ENCODE results near the gene CTSW.
"Not testable (repeated sequence)": the region's sequence is repeated elsewhere in the genome, so short reads cannot be mapped to it uniquely, and the experiment has no call there.

Gene CTSW

DNA sequence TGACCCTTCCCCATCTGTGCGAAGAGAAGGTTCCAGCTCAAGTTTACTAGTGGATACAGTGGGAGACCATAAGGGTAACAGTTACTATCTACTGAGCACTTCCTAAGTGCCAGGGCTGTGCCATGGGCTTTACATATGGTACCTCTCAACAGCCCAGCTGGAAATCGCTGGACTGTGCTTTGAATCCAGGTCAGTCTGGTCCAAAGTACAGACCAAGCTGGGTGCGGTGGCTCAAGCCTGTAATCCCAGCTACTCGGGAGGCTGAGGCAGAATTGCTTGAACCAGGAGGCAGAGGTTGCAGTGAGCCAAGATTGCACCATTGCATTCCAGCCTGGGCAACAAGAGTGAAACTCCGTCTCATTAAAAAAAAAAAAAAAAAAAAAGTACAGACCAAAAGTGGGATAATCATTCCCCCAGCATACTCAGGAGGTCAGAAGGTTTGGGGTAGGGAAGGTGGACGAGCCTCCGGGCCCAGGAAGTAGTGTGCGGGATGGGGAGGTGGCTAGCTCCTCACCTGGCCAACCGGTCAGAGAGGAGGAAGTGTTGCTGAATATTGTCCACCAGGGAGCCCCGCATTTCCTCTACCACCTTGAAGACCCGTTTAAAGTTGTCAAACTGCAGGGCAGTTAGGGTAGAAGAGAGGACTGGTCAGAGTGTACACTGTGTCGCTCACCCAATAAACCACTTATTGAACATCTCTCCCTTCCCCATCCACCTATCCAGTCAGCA, 6.3 kb downstream of the CTSW start:
- DNase-seq (ENCODE audit: low spot score), result no peak

DNA sequence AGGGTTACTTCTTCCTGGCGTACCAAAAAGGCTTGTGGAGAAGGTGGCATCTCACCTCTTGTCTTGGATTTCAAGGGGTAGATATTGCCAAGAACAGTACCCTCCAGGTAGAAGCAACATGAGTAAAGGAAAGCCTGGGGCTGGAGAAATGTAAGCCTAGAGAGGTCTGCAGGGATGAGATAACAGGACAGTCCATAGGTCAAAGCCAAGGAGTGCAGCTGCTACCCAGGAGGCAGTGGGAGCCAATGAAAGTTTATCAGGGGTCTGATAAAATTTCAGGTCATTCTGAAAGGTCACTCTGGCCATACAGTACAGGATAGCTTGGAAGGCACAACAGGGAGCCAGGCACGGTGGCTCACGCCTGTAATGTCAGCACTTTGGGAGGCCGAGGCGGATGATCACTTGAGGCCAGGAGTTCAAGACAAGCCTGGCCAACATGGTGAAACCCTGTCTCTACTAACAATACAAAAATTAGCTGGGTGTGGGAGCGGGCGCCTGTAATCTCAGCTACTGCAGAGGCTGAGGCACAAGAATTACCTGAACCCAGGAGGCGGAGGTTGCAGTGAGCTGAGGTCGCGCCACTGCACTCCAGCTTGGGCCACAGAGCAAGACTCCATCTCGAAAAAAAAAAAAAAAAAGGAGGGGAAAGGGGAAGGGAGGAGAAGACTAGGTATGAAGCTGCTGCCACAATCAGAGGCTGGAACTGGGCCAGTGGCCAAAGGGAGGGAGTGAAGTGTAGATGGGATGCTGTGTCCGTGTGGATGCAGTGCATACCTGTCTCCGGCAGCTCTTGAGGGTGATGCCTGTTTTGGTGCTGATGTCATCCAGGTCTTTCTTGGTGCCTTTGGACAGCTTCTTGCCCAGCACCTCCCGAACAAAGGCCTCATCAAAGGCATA, 7.4 kb downstream of the CTSW start:
- DNase-seq (ENCODE audit: low spot score), result no peak

DNA sequence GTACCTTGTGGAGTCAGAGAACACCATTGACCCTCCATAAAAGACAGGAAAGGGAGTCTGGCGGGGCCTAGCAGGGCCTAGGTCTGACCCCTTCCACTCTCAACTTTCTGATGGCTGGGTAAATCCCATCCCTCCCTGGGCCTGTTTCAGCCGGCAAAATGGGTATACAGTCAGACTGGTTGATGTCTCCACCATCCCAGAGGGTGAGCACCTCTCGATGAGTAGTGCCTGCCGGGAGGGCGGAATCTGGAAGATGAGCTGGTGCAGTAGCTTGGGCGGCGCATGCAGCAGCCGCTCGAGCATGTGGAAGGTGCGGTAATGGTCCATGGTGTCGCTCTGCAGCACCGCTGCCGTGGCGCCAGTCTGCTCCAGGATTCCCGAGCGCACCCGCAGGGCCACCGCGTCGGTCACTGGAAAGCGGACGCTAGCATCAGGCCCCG, 8.1 kb downstream of the CTSW start:
- DNase-seq (ENCODE audit: low spot score), result no peak

DNA sequence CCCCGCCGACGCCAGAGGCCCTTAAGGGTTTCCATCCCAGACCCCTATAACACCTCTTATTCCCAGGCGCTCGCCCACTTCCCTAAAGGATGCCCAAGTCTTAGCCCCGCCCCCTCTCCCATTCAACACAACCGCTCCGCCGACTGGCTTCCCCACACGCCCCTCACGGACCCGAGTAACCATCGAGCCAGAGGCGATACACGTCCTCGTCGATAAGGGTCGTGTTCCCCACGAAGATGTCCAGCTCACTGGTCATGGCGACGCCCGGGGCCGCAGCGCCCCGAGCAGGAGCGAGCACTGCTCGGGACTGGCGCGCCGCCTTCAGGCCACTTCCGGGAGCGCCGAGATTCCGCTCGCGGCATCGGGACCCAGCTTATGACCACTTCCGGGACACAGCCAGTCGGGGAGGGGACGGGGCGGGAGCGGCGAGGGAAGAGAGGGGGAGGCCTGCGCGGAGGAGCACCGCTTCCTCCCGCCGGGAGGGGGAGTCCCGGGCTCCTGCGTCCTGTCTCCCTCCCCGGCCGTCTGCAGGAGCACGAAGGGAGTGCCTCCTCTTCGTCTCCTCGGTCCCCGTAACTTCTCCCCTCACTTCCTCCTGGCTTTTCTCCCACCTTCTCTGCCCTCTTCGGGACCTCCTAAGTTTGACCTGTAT, 8.7 kb downstream of the CTSW start, which contains the start of gene FIBP:
TSS of gene FIBP (minus strand) at position 309 of the 652 bp plus-strand sequence. CDS start at position 256, 53 bp downstream.
- peak; percentile 98 for DNase-seq (ENCODE audit: low spot score)

DNA sequence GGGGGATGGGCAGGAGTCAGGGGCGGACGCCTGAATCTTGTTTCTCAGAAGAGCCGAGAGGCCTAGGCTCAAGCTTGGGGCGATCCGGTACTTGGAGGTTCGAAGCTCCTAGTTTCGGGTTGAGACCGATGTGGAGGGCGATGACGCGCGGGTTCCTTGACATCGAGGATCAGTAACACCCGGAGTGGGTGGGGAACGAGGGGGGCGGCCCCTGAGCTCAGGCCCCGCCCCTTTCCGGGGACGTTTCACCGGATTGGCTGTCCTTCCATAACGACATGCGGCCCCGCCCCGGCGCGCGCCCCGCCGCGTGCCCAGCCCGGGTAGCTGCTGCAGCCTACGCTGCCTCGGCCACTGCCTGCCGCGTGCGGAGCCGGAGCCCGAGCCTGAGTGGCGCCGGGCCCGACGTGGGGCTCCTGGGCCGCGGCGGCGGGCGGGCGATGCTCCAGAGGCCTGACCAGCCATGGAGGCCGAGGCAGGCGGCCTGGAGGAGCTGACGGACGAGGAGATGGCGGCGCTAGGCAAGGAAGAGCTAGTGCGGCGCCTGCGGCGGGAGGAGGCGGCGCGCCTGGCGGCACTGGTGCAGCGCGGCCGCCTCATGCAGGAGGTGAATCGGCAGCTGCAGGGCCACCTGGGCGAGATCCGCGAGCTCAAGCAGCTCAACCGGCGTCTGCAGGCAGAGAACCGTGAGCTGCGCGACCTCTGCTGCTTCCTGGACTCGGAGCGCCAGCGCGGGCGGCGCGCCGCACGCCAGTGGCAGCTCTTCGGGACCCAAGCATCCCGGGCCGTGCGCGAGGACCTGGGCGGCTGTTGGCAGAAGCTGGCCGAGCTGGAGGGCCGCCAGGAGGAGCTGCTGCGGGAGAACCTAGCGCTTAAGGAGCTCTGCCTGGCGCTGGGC, 10.9 kb downstream of the CTSW start, which contains the start of gene CCDC85B:
TSS of gene CCDC85B (plus strand) at position 350 of the 895 bp plus-strand sequence. CDS start at position 461, 111 bp downstream.
- DNase-seq (ENCODE audit: low spot score), result peak; percentile 96

DNA sequence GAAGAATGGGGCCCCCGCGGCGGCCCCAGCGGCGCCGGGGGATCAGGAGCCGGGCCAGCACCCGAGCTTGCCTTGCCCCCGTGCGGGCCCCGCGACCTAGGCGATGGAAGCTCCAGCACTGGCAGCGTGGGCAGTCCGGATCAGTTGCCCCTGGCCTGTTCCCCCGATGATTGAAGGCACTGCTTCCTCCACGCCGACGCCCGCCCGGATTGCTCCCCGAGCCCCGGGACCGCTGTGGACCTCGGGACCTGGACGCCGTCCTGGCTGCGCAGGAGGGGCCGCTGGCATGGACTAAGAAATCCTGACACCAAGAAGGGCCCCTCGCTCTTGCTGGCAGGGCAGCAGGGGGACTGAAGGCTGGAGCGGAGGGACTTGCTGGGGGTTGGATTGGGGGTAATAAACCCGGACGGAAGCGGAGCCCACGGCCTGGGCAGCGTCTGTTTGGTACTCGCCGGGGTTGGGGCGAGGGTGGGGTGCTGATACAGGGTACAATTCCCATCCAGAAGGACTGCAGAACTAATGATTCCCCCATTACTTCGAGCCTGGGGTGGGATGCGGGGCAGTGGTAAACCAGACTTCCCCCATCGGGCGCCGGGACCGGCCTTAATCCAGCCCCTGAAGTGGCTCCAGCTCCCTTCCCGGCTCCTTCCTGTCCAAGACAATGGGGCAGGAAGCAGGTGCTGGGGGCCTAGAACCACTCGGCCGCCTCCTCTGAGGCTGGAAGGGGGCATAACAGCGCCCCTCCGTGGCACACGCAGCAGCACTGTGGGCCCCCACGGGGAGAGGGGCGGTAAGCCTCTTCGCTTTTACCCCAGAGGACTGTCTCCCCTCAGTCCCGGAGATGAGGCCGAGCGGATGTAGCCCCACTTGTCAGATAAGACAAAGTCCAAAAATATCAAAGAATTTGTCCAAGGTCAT, 11.8 kb downstream of the CTSW start:
- DNase-seq (ENCODE audit: low spot score), result no peak

DNA sequence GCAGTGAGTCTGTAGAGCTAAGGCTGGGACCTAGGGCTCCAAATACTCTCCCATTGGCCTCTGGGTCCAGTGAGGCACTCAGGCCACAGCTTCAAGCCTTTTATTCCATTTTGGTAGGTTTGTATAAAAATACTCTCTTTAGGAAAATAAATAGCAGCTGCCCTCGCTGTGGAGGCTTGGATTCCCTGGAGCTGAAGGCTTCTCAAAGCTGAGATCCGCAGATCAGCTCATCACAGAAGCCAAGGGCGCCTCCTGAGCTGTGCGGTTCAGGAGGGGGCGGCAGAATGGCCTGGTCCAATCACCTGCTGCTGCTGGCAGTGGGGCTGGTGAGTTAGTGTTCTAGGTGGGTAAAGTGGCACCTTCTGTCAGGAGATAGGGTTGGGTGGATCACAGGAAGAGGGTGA, 12.5 kb downstream of the CTSW start:
- DNase-seq (ENCODE audit: low spot score), result not testable (repeated sequence)

DNA sequence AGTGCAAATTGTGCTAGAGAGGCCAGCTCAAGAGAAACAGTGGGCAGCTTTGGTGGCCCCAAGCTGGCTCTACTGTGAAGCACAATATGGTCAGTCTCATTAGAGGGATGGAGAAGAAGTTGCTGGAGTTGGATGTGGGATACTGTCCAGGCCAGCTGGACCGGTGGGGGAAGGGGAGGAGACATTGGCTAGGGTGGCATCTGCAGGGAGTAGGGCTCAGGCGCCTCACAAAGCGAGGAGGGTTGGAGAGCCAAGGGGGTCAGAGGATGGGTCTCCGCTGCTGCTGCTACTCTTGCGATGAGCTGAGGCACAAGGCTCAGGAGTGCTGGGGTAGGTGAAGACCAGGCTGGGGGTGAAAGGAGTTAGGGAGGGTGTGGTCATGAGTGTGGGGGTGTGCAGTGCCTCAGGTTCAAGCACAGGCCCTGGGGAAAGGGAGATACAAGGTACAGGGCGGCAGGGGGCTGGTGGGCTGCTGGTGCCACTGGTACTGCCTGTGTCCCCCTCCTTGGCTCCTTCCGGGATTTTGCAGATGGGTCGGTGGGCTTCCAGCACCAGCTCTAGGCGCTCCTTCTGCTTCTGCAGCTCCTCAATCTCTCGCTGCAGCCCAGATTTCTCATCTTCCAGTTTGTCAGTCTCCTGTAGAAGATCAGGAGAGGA, 13.2 kb downstream of the CTSW start:
- no peak for DNase-seq (ENCODE audit: low spot score)

DNA sequence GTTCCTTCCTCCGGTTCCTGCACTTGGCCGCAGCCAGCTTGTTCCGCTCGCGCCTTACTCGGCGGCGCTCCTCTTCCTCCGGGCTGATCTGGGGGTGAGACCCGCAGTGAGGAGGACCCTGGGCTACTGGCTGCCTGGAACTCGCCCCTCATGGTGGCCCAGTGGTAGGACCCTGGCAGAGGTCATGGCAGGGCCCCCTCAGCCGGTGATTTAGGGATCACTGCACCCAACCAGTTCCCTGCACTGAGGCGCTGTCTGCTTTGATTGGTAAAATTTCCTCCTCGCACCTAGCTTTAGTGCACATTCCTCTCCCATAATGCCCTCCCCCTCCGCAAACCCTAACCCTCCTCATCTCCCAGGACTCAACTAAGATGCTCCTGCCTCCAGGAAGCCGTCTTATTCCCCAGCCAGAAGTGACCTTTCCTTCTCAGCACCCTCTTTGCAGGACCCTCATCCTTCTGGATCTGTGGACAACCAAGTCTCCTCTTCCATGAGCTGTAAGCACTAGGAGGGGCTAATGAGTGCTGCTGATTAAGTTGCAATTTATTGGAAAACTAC, 14.5 kb downstream of the CTSW start:
- no peak for DNase-seq (ENCODE audit: low spot score)

DNA sequence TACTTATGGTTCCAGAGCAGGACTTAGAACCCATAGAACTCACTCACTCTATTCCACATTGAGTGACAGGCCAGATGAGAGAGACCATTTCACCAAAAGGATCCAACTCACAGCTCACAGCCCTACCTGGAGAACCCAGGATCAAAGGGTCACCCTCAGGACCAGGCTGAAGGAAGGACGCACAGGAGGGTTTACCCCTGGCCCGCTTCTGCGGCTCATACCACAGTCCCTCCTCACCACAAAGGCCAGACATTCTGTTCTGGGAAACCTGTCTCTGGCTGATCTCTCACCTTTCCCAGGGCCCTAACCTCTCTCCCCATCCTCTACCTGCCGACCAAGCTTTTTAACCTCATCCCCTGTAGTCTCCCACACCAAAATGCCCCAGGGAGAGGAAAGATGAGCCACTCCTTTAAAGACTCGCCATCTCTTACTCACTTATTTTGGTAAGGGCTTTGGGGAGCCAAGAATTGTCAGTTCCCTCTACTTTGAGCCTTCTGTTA, 15.9 kb downstream of the CTSW start:
- no peak for DNase-seq (ENCODE audit: low spot score)

DNA sequence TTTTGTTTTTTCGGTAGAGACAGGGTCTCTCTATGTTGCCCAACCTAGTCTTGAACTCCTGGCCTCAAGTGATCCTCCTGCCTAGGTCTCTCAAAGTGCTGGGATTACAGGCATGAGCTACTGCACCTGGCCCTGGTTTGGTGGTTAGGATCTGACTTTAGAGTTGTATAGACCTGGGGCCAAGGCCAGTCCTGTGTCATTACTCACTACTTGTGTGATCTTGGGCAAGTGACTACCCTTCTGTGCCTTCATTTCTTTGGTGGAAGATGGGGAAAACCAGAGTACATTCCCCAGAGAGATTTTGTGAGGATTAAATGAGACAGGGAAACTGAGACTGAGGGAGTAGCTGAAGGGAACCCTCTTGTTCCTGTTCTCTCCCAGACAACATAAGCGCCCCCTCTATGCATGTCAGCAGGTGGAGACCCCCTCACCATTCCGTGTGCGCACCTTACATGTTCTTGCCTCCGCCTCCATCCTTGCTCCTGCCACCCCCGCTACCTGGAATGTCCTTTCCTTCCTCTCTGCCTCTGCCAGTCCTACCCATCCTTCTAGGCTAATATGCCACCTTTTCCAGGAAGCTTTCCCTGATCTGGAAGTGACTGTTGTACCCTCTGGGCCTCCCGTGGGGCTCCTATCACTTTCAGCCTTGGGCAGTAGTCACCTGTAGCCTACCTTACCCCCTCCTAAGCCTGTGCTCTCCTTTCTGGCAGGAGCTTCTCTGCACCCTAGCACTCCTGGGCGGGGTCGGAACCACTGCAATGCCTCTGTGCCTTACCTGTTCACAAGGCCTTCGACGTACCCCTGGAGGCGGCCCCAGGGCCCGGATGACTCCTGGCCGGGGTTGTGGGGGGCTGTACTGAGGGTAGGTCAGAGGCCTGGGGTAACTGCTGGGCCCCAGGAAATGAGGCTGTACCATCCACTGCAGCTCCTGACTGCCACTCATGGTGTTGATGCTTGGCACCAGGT, 16.7 kb downstream of the CTSW start:
- no peak for DNase-seq (ENCODE audit: low spot score)

DNA sequence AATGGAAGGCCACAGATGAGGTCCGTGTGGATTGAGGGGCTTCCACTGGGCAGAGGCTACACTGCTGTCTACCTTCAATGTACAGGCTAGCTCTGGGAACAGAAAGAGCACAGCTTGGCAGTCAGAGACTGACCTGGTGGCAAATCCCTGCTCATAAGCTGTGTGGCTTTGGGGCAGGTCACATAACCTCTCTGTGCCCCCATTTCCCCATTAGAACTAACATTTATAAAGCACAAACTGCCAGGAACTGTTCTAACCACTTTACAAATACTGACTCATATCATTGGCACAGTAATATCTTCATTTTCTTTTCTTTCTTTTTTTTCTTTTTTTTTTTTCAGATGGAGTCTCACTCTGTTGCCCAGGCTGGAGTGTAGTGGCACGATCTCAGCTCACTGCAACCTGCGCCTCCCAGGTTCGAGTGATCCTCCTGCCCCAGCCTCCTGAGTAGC, 17.4 kb downstream of the CTSW start:
- no peak for DNase-seq (ENCODE audit: low spot score)

DNA sequence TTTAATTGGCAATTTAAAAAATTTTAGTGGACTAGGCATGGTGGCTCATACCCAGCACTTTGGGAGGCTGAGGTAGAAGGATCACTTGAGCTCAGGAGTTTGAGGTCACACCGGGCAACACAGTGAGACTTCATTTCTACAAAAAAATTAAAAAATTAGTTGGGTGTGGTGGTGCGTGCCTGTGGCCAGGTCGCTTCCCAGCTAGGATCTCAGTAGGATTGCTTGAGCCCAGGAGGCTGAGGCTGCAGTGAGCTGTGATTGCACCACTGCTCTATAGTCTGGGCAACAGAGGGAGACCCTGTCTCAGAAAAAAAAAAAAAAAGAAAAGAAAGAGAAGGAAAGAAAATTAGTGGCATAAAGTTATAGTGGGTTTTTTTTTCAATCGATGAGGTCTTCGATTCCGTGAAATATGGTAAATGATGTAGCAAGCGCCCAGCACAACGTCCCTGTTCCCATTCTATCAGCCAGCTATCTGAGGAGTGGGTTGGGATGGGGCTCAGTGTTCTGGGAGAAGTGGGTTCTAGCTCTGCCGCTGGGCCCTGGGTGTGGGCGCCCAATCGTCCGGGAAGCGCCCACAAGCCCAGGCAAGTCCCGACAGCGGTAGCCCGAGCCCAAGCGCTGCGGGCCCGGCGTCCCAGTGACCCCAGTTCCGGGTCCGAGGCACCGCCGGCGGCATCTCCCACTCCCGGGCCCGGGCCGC, 19.2 kb downstream of the CTSW start:
- no peak for DNase-seq (ENCODE audit: low spot score)

DNA sequence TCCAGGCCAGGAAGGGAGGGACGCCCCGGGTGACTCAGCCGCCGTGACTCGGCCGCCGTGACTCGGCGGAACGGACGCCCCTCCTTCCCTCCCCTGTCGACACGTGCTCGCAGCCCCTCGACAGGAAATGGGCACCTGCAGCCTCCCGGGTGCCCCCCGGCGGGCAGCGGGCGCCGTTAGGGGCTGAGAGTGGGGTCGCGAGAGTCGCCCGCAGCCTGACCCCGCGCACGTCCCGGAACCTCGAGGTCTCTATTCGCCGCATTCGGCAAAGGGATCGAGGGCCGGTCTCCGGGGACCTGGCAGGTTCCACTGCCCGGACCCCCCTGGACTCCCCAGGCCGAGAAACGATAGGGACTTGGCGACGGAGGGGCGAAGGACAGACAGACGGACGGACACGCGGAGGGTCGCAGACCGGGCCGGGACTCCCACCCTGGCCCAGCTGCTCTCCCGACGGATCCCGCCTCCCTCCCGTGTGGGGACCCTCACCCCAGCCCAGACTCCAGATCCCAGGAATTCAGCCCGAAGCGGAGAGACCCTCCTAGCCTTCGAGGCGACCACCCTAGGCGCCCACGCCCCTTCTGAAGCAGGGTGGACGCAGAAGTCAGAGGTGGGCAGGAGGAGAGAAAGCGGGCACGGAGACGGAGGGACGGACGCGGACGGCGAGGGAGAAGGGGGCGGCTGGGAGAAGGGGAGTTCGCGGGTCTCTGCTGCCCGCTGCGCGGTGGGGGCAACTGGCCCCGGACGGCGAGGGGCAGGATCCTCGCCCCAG, 19.9 kb downstream of the CTSW start:
- DNase-seq (ENCODE audit: low spot score), result peak; percentile 88

DNA sequence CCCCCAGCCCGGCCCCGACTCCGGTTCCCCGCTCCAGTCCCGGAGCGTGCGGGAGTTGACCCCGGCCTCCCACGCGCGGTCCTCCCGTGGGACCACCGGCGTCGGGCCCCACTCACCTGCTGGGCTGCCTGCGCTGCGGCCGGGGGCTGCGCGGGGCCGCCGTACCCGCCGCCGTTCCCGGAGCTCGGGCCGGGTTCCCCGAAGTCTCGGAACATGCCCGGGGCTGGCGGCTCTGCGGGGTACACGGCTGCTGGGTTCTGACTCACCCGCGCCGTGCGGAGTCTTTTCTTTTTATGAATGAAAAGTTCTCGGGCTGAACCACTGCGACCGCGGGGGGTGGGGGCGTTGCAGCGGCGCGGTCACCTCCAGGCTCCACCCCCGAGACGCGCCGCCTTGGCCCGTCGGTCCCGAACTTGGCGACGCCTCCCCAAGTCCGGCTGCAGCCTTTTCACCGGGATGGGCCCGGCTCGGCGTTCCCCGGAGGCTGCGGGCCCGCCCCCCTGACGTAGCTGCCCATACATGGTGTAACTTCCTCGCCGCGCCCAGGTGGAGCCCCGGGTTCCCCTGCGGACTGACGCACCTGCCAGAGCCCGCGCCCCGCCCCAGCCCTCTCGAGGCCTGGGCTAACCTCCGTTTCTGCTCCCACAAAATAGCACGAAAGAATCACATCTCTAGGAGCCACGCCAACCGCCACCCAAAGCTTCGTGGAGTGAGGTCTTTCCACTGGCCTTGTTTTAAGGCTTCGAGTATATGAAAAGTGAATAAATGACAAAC, 20.7 kb downstream of the CTSW start, which contains the start of gene FOSL1:
TSS of gene FOSL1 (minus strand) at position 264 of the 774 bp plus-strand sequence. CDS start at position 215, 49 bp downstream.
- peak; percentile 93 for DNase-seq (ENCODE audit: low spot score)

DNA sequence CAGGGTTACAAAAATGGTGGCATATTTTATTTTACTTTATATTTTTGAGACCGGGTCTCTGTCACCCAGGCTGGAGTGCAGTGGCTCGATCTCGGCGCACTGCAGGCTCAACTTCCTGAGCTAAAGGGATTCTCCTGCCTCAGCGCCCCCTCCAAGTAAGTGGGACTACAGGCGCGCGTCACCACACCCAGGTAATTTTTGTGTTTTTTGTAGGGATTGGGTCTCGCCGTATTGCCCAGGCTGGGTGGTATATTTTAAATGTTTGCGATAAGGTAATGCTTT, 21.2 kb downstream of the CTSW start:
- no peak for DNase-seq (ENCODE audit: low spot score)

All from hepatic stellate cell (primary cell).